Globus pallidus (tissue), 1 donor: ENCODE measurements around the gene FBXO48.
"Not testable (repeated sequence)": the region's sequence is repeated elsewhere in the genome, so short reads cannot be mapped to it uniquely, and the experiment has no call there.

Experiments
- DNase-seq: peaks from one replicate; pipeline ENCODE4 v3.0.0-alpha.2; 2015; ENCODE audit warnings: low spot score

Gene FBXO48

DNA sequence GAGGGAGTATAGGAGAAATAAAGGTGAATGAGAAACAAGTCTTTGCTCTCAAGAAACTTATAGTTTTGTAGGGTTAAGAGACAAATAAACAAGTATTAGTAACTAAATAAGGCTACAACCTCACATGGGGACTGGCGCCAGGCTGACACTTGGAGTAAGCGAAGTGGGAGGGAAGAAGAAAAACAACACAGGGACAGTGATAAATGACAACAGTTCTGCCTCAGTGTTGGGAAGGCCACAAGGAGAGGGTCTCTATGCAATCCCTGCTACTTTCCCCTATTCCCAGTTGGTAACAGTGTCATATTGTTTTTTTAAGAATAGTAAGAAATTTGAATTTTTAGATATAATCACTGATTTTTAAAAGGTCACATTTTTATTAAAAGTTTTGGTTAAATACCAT is 4.3 kb upstream of the FBXO48 start:
- no peak for DNase-seq

GRCh38 chr2:68469935-68470334 is 2.8 kb upstream of the FBXO48 start:
- no peak for DNase-seq

GRCh38 chr2:68468801-68469200 is 1.7 kb upstream of the FBXO48 start:
- DNase-seq: no peak

- DNase-seq: no peak
These were observed 367 bp downstream of the FBXO48 start for GRCh38 chr2:68466778-68467076.

- DNase-seq: no peak
These were observed 725 bp downstream of the FBXO48 start for GRCh38 chr2:68466361-68466777.

GRCh38 chr2:68465081-68465916 is 1.8 kb downstream of the FBXO48 start:
- no peak for DNase-seq

GRCh38 chr2:68464651-68465050 is 2.4 kb downstream of the FBXO48 start:
- DNase-seq: no peak

GRCh38 chr2:68463287-68463877 is 3.7 kb downstream of the FBXO48 start:
- DNase-seq: peak; percentile 60

DNA sequence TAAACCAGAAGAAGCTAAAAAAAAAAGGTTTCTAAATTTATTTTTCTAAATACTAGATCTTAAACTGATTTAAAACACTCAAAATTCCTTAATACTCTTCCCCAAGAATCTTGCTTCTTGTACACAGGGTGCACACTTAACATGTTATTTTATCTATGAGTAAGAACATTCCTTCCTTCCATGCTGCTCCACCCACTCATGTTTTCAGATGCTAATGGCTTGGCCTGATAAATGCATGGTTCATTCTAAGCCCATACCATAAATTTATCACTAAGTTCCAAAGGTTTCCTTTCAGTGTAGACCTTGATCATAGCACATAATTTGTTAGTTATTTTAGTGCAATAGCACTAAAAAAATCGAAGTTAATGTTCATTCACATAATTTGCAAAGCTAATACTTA is 8.1 kb downstream of the FBXO48 start:
- DNase-seq: no peak

DNA sequence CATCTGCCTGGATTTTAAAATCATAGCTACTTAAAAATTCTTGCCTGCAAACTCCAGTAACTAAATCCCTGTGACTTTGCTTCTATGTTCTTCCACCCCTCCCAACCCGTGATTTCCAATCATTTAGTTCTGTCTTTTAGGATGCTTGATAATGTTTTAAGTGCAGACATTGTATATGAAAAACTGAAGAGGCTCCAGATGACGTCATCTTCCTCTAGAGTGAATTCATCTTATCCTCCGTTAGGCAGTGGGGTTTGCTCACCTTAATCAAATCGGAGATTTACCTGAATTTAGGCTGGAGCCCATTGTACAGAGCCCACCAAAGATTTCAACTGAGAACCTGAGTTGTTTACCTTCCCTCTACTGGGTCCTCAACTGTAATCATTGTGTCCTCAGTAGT is 10.9 kb downstream of the FBXO48 start:
- no peak for DNase-seq

- DNase-seq: no peak
These were observed 12.4 kb downstream of the FBXO48 start for GRCh38 chr2:68454719-68455118.

DNA sequence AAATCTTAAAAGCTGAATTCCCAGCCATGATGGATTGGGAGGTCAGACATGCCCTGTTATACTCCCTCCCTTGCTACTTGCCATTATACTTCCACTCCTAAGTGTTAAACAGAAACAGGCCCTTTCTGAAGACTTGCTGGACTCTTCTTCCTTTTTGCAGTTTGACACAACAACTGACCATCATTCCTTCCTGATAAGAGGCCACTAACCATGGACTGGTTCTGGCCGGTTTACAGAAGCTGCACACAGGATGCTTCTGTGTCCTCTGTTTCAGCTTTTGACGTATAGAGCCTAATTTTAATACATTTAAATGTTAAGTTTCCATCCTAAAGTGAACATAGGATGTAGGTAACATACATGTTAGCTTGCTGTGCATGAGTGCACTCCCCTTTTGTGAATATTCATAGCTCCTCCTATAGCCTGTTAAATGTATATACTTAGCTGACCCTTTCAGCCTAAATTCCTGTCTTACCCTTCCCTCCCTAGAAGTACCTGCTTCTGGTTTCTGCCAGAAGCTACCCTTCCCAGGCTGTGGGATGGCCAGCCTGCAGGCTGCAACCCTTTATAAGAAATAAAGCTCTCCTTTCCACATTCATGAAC is 13.2 kb downstream of the FBXO48 start:
- no peak for DNase-seq

DNA sequence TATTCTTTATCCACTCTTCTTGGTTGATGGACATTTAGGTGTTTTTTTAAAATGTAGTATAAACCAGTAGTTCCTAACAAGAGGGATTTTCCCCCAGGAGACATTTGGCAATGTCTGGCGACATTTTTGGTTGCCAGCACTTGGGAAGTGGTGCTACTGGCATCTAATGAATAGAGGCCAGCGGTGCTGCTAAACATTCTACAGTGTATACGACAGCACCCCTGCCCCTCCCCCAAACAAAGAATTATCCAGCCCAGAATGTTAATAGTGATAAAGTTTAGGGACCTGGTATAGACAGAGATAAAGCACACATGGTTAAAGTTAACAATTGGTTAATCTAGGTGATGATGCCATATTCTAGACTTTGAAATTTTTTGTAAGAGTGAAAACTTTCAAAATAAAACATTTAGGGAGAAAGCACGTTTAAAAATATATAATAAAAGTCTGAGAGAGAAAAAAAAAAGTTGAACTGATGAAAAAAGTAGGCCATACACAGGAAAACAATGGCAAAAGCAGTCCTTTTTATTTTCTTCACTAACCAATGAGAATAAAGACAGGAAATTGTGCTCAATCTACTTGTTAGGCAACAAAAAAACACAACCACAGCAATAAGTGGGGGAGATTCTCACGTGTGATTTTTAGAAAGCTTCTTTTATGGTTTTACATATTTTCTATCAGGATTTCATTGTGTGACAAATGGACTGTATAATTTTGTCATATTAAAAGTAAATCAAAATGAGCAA is 14.8 kb downstream of the FBXO48 start:
- no peak for DNase-seq

DNA sequence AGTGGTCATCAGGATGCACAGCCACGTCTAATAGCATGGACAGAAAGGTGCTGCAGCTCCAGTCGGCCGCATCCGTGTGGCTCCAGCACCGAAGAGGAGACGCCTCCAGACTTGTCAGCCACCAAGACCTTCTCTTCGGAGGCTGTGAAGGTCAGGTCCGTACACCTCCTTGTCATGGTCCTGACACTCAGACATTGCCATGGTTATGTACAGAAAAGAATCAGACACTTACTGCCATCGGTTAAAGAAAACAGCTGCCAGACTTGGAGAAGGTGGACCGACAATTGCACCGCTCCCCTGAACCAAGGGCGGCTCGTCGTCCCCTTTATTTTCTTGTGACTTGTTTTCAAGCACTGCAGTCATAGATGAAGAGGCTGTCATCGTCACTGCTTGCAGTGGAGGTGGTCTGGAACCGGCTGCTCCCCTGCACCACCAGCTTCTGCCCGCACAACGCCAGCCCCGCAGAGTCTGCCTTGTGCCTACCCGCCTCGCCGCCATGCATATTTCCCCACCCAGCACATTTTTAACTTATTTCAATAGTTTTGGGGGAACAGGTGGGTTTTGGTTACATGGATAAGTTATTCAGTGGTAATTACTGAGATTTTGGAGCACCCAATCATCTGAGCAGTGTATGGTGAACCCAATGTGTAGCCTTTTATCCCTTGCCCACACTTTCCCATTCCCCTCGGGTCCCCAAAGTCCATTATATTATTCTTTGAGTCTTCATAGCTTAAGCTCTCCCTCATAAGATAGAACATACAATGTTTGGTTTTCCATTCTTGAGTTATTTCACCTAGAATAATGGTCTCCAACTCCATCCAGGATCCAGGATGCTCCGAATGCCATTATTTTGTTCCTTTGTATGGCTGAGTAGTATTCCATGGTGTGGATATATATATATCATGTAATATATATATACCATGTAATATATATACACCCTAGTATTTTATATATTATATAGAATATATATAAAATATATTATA is 18.1 kb downstream of the FBXO48 start:
- DNase-seq: no peak

- no peak for DNase-seq
These were observed 20.0 kb downstream of the FBXO48 start for GRCh38 chr2:68447118-68447517.

DNA sequence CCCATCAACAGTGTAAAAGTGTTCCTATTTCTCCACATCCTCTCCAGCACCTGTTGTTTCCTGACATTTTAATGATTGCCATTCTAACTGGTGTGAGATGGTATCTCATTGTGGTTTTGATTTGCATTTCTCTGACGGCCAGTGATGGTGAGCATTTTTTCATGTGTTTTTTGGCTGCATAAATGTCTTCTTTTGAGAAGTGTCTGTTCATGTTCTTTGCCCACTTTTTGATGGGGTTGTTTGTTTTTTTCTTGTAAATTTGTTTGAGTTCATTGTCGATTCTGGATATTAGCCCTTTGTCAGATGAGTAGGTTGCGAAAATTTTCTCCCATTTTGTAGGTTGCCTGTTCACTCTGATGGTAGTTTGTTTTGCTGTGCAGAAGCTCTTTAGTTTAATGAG is 20.7 kb downstream of the FBXO48 start:
- not testable (repeated sequence) for DNase-seq

- no peak for DNase-seq
These were observed 25.1 kb downstream of the FBXO48 start for GRCh38 chr2:68441994-68442322.

- DNase-seq: peak; percentile 82
These were observed 25.7 kb downstream of the FBXO48 start for GRCh38 chr2:68441179-68441993.

- no peak for DNase-seq
These were observed 28.4 kb downstream of the FBXO48 start for GRCh38 chr2:68438455-68439303.

- DNase-seq: no peak
These were observed 30.8 kb downstream of the FBXO48 start for GRCh38 chr2:68436270-68436669.
